Measurements from ENCODE around the gene NEUROG3. TPM values are rescaled to one million over a fixed set of nuclear protein-coding genes. Genes with fewer than 3 reads are reported as not detected.

The NEUROG3 gene
- total and polyA plus RNA-seq, 2 of the 13 experiments (the other 11 are each of a cell fraction or from before 2014, with no cell fraction given), result not detected

DNA sequence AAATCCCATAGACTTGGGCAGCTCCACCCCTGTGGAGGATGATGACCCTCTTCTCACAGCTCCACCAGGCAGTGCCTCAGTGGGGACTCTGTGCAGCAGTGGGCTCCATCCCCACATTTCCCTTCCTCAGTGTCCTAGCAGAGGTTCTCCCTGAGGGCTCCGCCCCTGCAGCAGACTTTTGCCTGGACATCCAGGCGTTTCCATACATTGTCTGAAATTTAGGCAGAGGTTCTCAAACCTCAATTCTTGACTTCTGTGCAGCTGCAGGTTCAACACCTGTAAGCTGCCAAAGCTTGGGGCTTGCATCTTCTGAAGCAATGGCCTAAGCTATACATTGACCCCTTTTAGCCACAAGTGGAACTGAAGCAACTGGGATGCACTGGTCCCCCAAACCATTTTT, 31.8 kb downstream of the NEUROG3 start:
- 25% methylated on average over 2 of the region's 2 CpGs for WGBS (ENCODE audit: low lambda C conversion rate)
- ChIA-PET POLR2A (no interaction called here), CTCF (ENCODE audit: low intra/inter-chr PET ratio, low total read pairs) (no interaction called here)
- no peaks in the 10 kb centered on the region for H3K4me1 ChIP-seq (ENCODE audit: insufficient read depth, low read length)
- no peaks in the 10 kb centered on the region; a peak in 2 of 5 replicates for H3K27me3 ChIP-seq (ENCODE audit: control insufficient read depth in 1 of 2, insufficient read depth in 2 of 2, low read length in 2 of 2)
- H3K9ac ChIP-seq (ENCODE audit: insufficient read depth, low read depth, low read length), result no peak overlapping the region
- BruUV-seq (replicated peaks), result no TSS peak
- H3K4me3 ChIP-seq (replicated peaks in 1 of 3; ENCODE audit: insufficient read depth in 1 of 3, low read depth in 2 of 3, low read length in 3 of 3), result no peak overlapping the region
- intact Hi-C loops (cut with micrococcal nuclease; ENCODE audit: unreplicated experiment), result no loop called here
- H3K79me2 ChIP-seq (ENCODE audit: insufficient read depth, low read length), result no peaks in the 10 kb centered on the region
- no peak overlapping the region for H2AFZ ChIP-seq (ENCODE audit: low read length)
- no peak for ATAC-seq
- H3K4me2 ChIP-seq (ENCODE audit: low read depth, low read length), result no peak overlapping the region
- no peaks in the 10 kb centered on the region for H3K36me3 ChIP-seq (replicated peaks in 1 of 2; ENCODE audit: control insufficient read depth in 1 of 2, insufficient read depth in 2 of 2, low read length in 2 of 2)
- in situ Hi-C loops (cut with HindIII; ENCODE audit: extremely low pct_ligation_motif_present, low pct_unique_long_range_greater_than_20kb), result no loop called here
- no peak for TF ChIP-seq KMT2A (CRISPR knock-in tag; IDR thresholded peaks at IDR 0.05)
- TF ChIP-seq GABPB1 (CRISPR knock-in tag; IDR thresholded peaks at IDR 0.05), result no peak
- no peak for TF ChIP-seq ZNF326 (CRISPR knock-in tag; IDR thresholded peaks at IDR 0.05; ENCODE audit: borderline replicate concordance)
- TF ChIP-seq ZFY (CRISPR knock-in tag; IDR thresholded peaks at IDR 0.05), result no peak
- TF ChIP-seq GATA4 (IDR thresholded peaks at IDR 0.05; ENCODE audit: borderline replicate concordance, low read depth), result no peak
- TF ChIP-seq RCOR2 (CRISPR knock-in tag; IDR thresholded peaks at IDR 0.05), result no peak
- no peak for TF ChIP-seq ZBTB21 (CRISPR knock-in tag; IDR thresholded peaks at IDR 0.05)
- no peak for TF ChIP-seq ZNF879 (CRISPR knock-in tag; IDR thresholded peaks at IDR 0.05)
- TF ChIP-seq HMGA1 (CRISPR knock-in tag; conservative IDR thresholded peaks at IDR 0.05), result no peak
- TF ChIP-seq, protein P1, sequence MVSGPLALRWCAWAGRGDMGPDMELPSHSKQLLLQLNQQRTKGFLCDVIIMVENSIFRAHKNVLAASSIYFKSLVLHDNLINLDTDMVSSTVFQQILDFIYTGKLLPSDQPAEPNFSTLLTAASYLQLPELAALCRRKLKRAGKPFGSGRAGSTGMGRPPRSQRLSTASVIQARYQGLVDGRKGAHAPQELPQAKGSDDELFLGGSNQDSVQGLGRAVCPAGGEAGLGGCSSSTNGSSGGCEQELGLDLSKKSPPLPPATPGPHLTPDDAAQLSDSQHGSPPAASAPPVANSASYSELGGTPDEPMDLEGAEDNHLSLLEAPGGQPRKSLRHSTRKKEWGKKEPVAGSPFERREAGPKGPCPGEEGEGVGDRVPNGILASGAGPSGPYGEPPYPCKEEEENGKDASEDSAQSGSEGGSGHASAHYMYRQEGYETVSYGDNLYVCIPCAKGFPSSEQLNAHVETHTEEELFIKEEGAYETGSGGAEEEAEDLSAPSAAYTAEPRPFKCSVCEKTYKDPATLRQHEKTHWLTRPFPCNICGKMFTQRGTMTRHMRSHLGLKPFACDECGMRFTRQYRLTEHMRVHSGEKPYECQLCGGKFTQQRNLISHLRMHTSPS (CRISPR knock-in tag; IDR thresholded peaks at IDR 0.05; ENCODE audit: low read depth), result no peak
- no peak for FAIRE-seq
- DNase-seq (ENCODE audit: low spot score), result no peak
- no peaks in the 10 kb centered on the region for H4K20me1 ChIP-seq (ENCODE audit: insufficient read depth, low read length)
- no peak overlapping the region for H3K27ac ChIP-seq (ENCODE audit: extremely low read length, insufficient read depth, low read length)
- peaks cover 16% of the 10 kb centered on the region for H3K9me3 ChIP-seq (ENCODE audit: low read length)
